GM12878 (cell line): ENCODE data around the gene GFRA1.

Source experiments
- CBX3 ChIP-seq: fragments of 200-600 bp; sonication (generic); IDR thresholded peaks from 2 replicates; pipeline ENCODE4 v1.6.1; 2016; ENCODE audit warnings: low read depth, borderline replicate concordance
- CTCF ChIP-seq, 3 experiments: IDR thresholded peaks in 2 of 3; conservative IDR thresholded peaks in 1 of 3; 2 replicates each; pipeline ENCODE4 v1.5.1; 2011; ENCODE audit warnings: low read depth in 3 of 3, low read length in 3 of 3, mild to moderate bottlenecking in 3 of 3, control low read depth in 2 of 3, moderate library complexity in 2 of 3, inconsistent platforms in 1 of 3, mixed read lengths in 1 of 3; ENCODE audit not compliant: control insufficient read depth in 2 of 3, insufficient read depth in 1 of 3; ENCODE audit errors: extremely low read depth in 1 of 3
- ESRRA ChIP-seq: IDR thresholded peaks from 2 replicates; pipeline ENCODE4 v1.6.1; 2012; ENCODE audit warnings: mild to moderate bottlenecking, low read length, improper control_type of control experiment
- EZH2 ChIP-seq: IDR thresholded peaks from 2 replicates; pipeline ENCODE4 v1.6.1; 2012; ENCODE audit warnings: low read depth, mild to moderate bottlenecking, control low read depth, inconsistent platforms, low read length, borderline replicate concordance; ENCODE audit not compliant: control insufficient read depth
- FOS ChIP-seq: IDR thresholded peaks from 3 replicates; pipeline ENCODE4 v1.6.1; 2011; ENCODE audit warnings: borderline replicate concordance; ENCODE audit not compliant: insufficient read length; ENCODE audit errors: extremely low read depth
- FOXK2 ChIP-seq: fragments of 450-650 bp; IDR thresholded peaks from 2 replicates; pipeline ENCODE4 v1.6.1; 2017; ENCODE audit warnings: mild to moderate bottlenecking, moderate library complexity
- NR2C1 ChIP-seq: fragments of 450-650 bp; IDR thresholded peaks from 2 replicates; pipeline ENCODE4 v1.6.1; 2017; ENCODE audit warnings: antibody characterized with exemption, mild to moderate bottlenecking, moderate library complexity
- NR2C2 ChIP-seq: IDR thresholded peaks from 2 replicates; pipeline ENCODE4 v1.6.1; 2011; ENCODE audit warnings: borderline replicate concordance, low read depth; ENCODE audit not compliant: control insufficient read depth, insufficient read length
- RCOR1 ChIP-seq: conservative IDR thresholded peaks from 2 replicates; pipeline ENCODE4 v1.6.1; 2012; ENCODE audit warnings: low read depth, low read length, improper control_type of control experiment
- SP1 ChIP-seq: IDR thresholded peaks from one replicate; pipeline ENCODE4 v1.6.1; 2011; ENCODE audit warnings: low read depth, low read length
- TF ChIP-seq, protein P1 (sequence below): fragments of 450-650 bp; IDR thresholded peaks from 2 replicates; pipeline ENCODE4 v1.6.1; 2017; ENCODE audit warnings: antibody characterized with exemption, mild to moderate bottlenecking, moderate library complexity
- TF ChIP-seq, protein P2 (sequence below): IDR thresholded peaks from 2 replicates; pipeline ENCODE4 v1.6.1; 2012; ENCODE audit warnings: mild to moderate bottlenecking, low read depth, low read length
- TF ChIP-seq, protein P3 (sequence below): IDR thresholded peaks from 2 replicates; pipeline ENCODE4 v1.6.1; 2012; ENCODE audit warnings: low read depth, low read length, improper control_type of control experiment

DNA sequence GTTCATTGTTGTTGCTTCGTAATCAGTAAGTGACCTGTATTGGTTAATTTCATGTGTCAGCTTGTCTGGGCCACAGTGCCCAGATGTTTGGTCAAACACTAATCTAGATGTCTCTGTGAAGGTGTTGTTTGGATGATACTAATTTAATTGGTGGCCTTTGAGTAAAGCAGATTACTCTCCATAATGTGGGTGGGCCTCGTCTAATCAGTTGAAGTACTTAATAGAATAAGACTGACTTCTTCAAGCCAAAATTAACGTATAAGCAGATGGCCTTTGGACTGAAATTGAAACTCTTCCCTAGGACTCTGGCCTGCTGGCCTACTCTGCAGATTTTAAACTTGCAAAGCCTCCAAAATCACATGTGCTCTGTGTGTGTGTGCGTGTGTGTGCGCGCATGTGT, 245.7 kb downstream of the GFRA1 start:
- TF ChIP-seq, protein P1, sequence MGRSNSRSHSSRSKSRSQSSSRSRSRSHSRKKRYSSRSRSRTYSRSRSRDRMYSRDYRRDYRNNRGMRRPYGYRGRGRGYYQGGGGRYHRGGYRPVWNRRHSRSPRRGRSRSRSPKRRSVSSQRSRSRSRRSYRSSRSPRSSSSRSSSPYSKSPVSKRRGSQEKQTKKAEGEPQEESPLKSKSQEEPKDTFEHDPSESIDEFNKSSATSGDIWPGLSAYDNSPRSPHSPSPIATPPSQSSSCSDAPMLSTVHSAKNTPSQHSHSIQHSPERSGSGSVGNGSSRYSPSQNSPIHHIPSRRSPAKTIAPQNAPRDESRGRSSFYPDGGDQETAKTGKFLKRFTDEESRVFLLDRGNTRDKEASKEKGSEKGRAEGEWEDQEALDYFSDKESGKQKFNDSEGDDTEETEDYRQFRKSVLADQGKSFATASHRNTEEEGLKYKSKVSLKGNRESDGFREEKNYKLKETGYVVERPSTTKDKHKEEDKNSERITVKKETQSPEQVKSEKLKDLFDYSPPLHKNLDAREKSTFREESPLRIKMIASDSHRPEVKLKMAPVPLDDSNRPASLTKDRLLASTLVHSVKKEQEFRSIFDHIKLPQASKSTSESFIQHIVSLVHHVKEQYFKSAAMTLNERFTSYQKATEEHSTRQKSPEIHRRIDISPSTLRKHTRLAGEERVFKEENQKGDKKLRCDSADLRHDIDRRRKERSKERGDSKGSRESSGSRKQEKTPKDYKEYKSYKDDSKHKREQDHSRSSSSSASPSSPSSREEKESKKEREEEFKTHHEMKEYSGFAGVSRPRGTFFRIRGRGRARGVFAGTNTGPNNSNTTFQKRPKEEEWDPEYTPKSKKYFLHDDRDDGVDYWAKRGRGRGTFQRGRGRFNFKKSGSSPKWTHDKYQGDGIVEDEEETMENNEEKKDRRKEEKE = no peak
- TF ChIP-seq ESRRA = no peak
- TF ChIP-seq CTCF (IDR thresholded peaks at IDR 0.05 in 2 of 3, conservative IDR thresholded peaks at IDR 0.05 in 1 of 3; ENCODE audit: control insufficient read depth in 2 of 3, extremely low read depth in 1 of 3, insufficient read depth in 1 of 3, low read depth in 3 of 3, low read length in 3 of 3) = no peak
- TF ChIP-seq FOS = no peak
- TF ChIP-seq FOXK2 = no peak
- TF ChIP-seq, protein P2, sequence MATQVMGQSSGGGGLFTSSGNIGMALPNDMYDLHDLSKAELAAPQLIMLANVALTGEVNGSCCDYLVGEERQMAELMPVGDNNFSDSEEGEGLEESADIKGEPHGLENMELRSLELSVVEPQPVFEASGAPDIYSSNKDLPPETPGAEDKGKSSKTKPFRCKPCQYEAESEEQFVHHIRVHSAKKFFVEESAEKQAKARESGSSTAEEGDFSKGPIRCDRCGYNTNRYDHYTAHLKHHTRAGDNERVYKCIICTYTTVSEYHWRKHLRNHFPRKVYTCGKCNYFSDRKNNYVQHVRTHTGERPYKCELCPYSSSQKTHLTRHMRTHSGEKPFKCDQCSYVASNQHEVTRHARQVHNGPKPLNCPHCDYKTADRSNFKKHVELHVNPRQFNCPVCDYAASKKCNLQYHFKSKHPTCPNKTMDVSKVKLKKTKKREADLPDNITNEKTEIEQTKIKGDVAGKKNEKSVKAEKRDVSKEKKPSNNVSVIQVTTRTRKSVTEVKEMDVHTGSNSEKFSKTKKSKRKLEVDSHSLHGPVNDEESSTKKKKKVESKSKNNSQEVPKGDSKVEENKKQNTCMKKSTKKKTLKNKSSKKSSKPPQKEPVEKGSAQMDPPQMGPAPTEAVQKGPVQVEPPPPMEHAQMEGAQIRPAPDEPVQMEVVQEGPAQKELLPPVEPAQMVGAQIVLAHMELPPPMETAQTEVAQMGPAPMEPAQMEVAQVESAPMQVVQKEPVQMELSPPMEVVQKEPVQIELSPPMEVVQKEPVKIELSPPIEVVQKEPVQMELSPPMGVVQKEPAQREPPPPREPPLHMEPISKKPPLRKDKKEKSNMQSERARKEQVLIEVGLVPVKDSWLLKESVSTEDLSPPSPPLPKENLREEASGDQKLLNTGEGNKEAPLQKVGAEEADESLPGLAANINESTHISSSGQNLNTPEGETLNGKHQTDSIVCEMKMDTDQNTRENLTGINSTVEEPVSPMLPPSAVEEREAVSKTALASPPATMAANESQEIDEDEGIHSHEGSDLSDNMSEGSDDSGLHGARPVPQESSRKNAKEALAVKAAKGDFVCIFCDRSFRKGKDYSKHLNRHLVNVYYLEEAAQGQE = no peak
- TF ChIP-seq, protein P3, sequence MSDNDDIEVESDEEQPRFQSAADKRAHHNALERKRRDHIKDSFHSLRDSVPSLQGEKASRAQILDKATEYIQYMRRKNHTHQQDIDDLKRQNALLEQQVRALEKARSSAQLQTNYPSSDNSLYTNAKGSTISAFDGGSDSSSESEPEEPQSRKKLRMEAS = no peak
- TF ChIP-seq CBX3 = no peak
- no peak for TF ChIP-seq RCOR1
- no peak for TF ChIP-seq NR2C2
- TF ChIP-seq SP1 = no peak
- no peak for TF ChIP-seq EZH2
- no peak for TF ChIP-seq NR2C1
